Fibroblast of skin of right quadriceps (primary cell): ENCODE data around the gene FHOD3.
"Not testable (repeated sequence)": the region's sequence is repeated elsewhere in the genome, so short reads cannot be mapped to it uniquely, and the experiment has no call there.

Experiments
- DNase-seq: peaks from one replicate; pipeline ENCODE4 v3.0.0-alpha.2; 2013

FHOD3 gene

GRCh38 chr18:36352384-36352783, 54.9 kb downstream of the FHOD3 start:
- peak; percentile 93 for DNase-seq

- peak; percentile 76 for DNase-seq
Observed at GRCh38 chr18:36354989-36355388, 57.5 kb downstream of the FHOD3 start.

GRCh38 chr18:36355511-36355910, 58.0 kb downstream of the FHOD3 start:
- DNase-seq, result no peak

GRCh38 chr18:36356741-36357140, 59.2 kb downstream of the FHOD3 start:
- not testable (repeated sequence) for DNase-seq

- no peak for DNase-seq
Observed at GRCh38 chr18:36358141-36358540, 60.6 kb downstream of the FHOD3 start.

GRCh38 chr18:36360256-36360909, 62.9 kb downstream of the FHOD3 start:
- no peak for DNase-seq

- no peak for DNase-seq
Observed at GRCh38 chr18:36364911-36365624, 67.6 kb downstream of the FHOD3 start.

GRCh38 chr18:36365836-36366775, 68.6 kb downstream of the FHOD3 start:
- no peak for DNase-seq

GRCh38 chr18:36366994-36367839, 69.7 kb downstream of the FHOD3 start:
- DNase-seq, result no peak

- no peak for DNase-seq
Observed at GRCh38 chr18:36368889-36369288, 71.4 kb downstream of the FHOD3 start.

GRCh38 chr18:36372903-36373311, 75.4 kb downstream of the FHOD3 start:
- DNase-seq, result peak; percentile 88

GRCh38 chr18:36374262-36374661, 76.7 kb downstream of the FHOD3 start:
- DNase-seq, result no peak

- no peak for DNase-seq
Observed at GRCh38 chr18:36375118-36375517, 77.6 kb downstream of the FHOD3 start.

GRCh38 chr18:36376361-36376760, 78.8 kb downstream of the FHOD3 start:
- peak; percentile 36 for DNase-seq

GRCh38 chr18:36377626-36378025, 80.1 kb downstream of the FHOD3 start:
- no peak for DNase-seq

- DNase-seq, result peak; percentile 28
Observed at GRCh38 chr18:36378205-36378604, 80.7 kb downstream of the FHOD3 start.

- no peak for DNase-seq
Observed at GRCh38 chr18:36379435-36379984, 82.0 kb downstream of the FHOD3 start.

GRCh38 chr18:36380173-36380827, 82.8 kb downstream of the FHOD3 start:
- no peak for DNase-seq

- DNase-seq, result no peak
Observed at GRCh38 chr18:36381075-36381474, 83.6 kb downstream of the FHOD3 start.

GRCh38 chr18:36382854-36383253, 85.3 kb downstream of the FHOD3 start:
- DNase-seq, result no peak

GRCh38 chr18:36386150-36386920, 88.8 kb downstream of the FHOD3 start:
- no peak for DNase-seq
